ENCODE results near the gene P2RX6.
"Not testable (repeated sequence)": the region's sequence is repeated elsewhere in the genome, so short reads cannot be mapped to it uniquely, and the experiment has no call there.

P2RX6 gene

GRCh38 chr22:21071796-21072195, 56.8 kb downstream of the P2RX6 start:
- not testable (repeated sequence) for DNase-seq (ENCODE audit: low read depth in 2 of 2, low spot score in 1 of 2)

DNA sequence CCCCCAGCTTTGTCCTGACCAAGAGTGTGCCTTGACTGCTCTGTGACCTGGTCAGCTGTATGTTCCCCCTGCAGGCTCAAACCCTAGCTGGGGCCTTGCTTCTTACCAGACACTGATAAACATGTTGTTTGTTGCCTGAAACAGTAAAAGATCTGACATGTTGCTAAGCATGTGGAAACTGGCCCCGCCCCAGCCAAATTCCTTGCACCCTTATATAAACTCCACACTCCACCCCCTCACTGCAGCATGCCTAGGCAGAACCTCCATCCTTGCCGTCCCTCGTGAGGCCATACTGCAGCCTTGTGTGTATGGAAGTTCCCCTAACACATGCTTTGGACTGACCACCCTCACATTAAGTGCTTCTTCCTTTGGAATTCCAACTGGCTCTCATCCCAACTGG, 58.1 kb downstream of the P2RX6 start:
- DNase-seq (ENCODE audit: low read depth in 2 of 2, low spot score in 1 of 2), result no peak

DNA sequence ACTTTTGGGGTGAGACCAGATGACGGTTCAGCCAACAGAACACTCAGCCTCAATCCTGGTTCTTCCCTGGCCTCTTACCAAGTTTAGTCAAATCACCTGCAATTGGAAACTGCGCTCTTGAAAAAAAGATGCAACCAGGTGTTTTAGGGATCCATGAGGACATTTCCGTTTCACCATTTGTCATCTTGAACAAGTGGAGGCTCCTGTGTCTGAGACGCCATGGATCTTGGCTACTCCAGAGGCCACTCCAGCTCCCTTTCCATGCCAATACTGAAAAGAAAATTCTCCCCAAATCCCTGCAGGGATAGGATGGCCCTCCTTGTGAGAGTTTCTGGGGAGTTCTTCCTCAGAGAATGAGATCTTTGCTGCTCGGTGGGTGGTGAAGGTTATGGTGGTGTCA, 58.5 kb downstream of the P2RX6 start:
- DNase-seq (ENCODE audit: low read depth in 2 of 2, low spot score in 1 of 2), result no peak

GRCh38 chr22:21074102-21074715, 59.2 kb downstream of the P2RX6 start:
- no peak for DNase-seq (ENCODE audit: low read depth in 2 of 2, low spot score in 1 of 2)

GRCh38 chr22:21075516-21076138, 60.7 kb downstream of the P2RX6 start:
- no peak for DNase-seq (ENCODE audit: low read depth in 2 of 2, low spot score in 1 of 2)

GRCh38 chr22:21076912-21077625, 62.1 kb downstream of the P2RX6 start:
- DNase-seq (ENCODE audit: low read depth in 2 of 2, low spot score in 1 of 2), result no peak

All from stimulated activated CD8-positive, alpha-beta memory T cell treated with anti-CD3 and anti-CD28 coated beads, Interleukin-4, amount 100 ng/mL, for 4 hours (primary cell).